Vagina (tissue), 2 donors: ENCODE results near the gene ADAR.

ENCODE experiments used
- CTCF ChIP-seq, 3 experiments: fragments of 450-650 bp in 2 of 3; fragments of 200-600 bp in 1 of 3; sonication (generic) in 1 of 3; IDR thresholded peaks; one replicate each; pipeline ENCODE4 v1.5.1; 2017 to 2019; ENCODE audit warnings: antibody characterized with exemption in 3 of 3, mild to moderate bottlenecking in 2 of 3, moderate library complexity in 2 of 3
- POLR2A ChIP-seq, 2 donors: fragments of 450-650 bp; IDR thresholded peaks; one replicate each; pipeline ENCODE4 v1.6.1; 2017; ENCODE audit warnings: antibody characterized with exemption in 2 of 2, mild to moderate bottlenecking in 2 of 2, moderate library complexity in 2 of 2

- TF ChIP-seq CTCF (IDR thresholded peaks at IDR 0.05) (no peak), POLR2A (IDR thresholded peaks at IDR 0.05) (no peak)
Observed at GRCh38 chr1:154571964-154572288, 36.1 kb downstream of the ADAR start.
